HEK293 (cell line): ENCODE results near the gene BBIP1.
A peak's percentile ranks its signal among the peaks of the same experiment; 100 is the strongest.

Source experiments
- BCL11B ChIP-seq: fragments of 450-650 bp; formaldehyde crosslinking; IDR thresholded peaks from 2 replicates; pipeline ENCODE4 v1.5.1; 2016; ENCODE audit warnings: low read depth, missing biosample characterization, missing genetic modification characterization
- GLIS2 ChIP-seq: fragments of 450-650 bp; formaldehyde crosslinking; IDR thresholded peaks from 2 replicates; pipeline ENCODE4 v1.5.1; 2016; ENCODE audit warnings: missing biosample characterization, missing genetic modification characterization
- HOXC10 ChIP-seq: sonication (generic); formaldehyde crosslinking; IDR thresholded peaks from 2 replicates; pipeline ENCODE4 v1.8.1; 2023; ENCODE audit warnings: mild to moderate bottlenecking, missing genetic modification reagents
- KLF10 ChIP-seq: fragments of 450-650 bp; IDR thresholded peaks from 2 replicates; pipeline ENCODE4 v1.5.1; 2018; ENCODE audit warnings: missing biosample characterization, mild to moderate bottlenecking, missing genetic modification characterization
- KLF16 ChIP-seq: fragments of 450-650 bp; formaldehyde crosslinking; IDR thresholded peaks from 2 replicates; pipeline ENCODE4 v1.5.1; 2017; ENCODE audit warnings: missing biosample characterization, missing genetic modification characterization
- KLF8 ChIP-seq: fragments of 450-650 bp; formaldehyde crosslinking; IDR thresholded peaks from 2 replicates; pipeline ENCODE4 v1.5.1; 2016; ENCODE audit warnings: missing biosample characterization, missing genetic modification characterization
- MYNN ChIP-seq: fragments of 450-650 bp; formaldehyde crosslinking; IDR thresholded peaks from 2 replicates; pipeline ENCODE4 v1.5.1; 2016; ENCODE audit warnings: missing biosample characterization, missing genetic modification characterization, borderline replicate concordance
- OSR2 ChIP-seq: fragments of 450-650 bp; formaldehyde crosslinking; IDR thresholded peaks from 2 replicates; pipeline ENCODE4 v1.5.1; 2016; ENCODE audit warnings: missing biosample characterization, missing genetic modification characterization
- SALL2 ChIP-seq: fragments of 450-650 bp; formaldehyde crosslinking; IDR thresholded peaks from 2 replicates; pipeline ENCODE4 v1.5.0; 2017; ENCODE audit warnings: missing biosample characterization, mild to moderate bottlenecking, missing genetic modification characterization, borderline replicate concordance
- SETDB1 ChIP-seq: IDR thresholded peaks from one replicate; pipeline ENCODE4 v1.6.1; 2017; ENCODE audit warnings: mild to moderate bottlenecking, low read length, moderate library complexity, mixed read lengths; ENCODE audit not compliant: insufficient read length
- TCF7L2 ChIP-seq: IDR thresholded peaks from 2 replicates; pipeline ENCODE4 v1.6.1; 2011; ENCODE audit warnings: low read depth, mild to moderate bottlenecking, inconsistent platforms, low read length, moderate library complexity, borderline replicate concordance
- ZBTB49 ChIP-seq: fragments of 450-650 bp; formaldehyde crosslinking; IDR thresholded peaks from 2 replicates; pipeline ENCODE4 v1.5.1; 2016; ENCODE audit warnings: missing biosample characterization, missing genetic modification characterization, low read depth
- ZNF10 ChIP-seq: fragments of 450-650 bp; formaldehyde crosslinking; IDR thresholded peaks from 2 replicates; pipeline ENCODE4 v1.5.1; 2017; ENCODE audit warnings: missing biosample characterization, missing genetic modification characterization
- ZNF132 ChIP-seq: fragments of 450-650 bp; formaldehyde crosslinking; IDR thresholded peaks from 2 replicates; pipeline ENCODE4 v1.5.1; 2017; ENCODE audit warnings: missing biosample characterization, missing genetic modification characterization, borderline replicate concordance
- ZNF148 ChIP-seq: fragments of 450-650 bp; formaldehyde crosslinking; IDR thresholded peaks from 2 replicates; pipeline ENCODE4 v1.5.0; 2017; ENCODE audit warnings: missing biosample characterization, missing genetic modification characterization, borderline replicate concordance
- ZNF155 ChIP-seq: fragments of 450-650 bp; formaldehyde crosslinking; IDR thresholded peaks from 2 replicates; pipeline ENCODE4 v1.5.1; 2016; ENCODE audit warnings: missing biosample characterization, missing genetic modification characterization
- ZNF2 ChIP-seq: fragments of 450-650 bp; formaldehyde crosslinking; IDR thresholded peaks from 2 replicates; pipeline ENCODE4 v1.5.1; 2016; ENCODE audit warnings: missing biosample characterization, missing genetic modification characterization
- ZNF214 ChIP-seq: fragments of 450-650 bp; formaldehyde crosslinking; IDR thresholded peaks from 2 replicates; pipeline ENCODE4 v1.5.1; 2017; ENCODE audit warnings: missing biosample characterization, mild to moderate bottlenecking, missing genetic modification characterization, borderline replicate concordance
- ZNF23 ChIP-seq: fragments of 450-650 bp; formaldehyde crosslinking; IDR thresholded peaks from 2 replicates; pipeline ENCODE4 v1.5.1; 2016; ENCODE audit warnings: missing biosample characterization, missing genetic modification characterization, borderline replicate concordance
- ZNF394 ChIP-seq: fragments of 450-650 bp; formaldehyde crosslinking; IDR thresholded peaks from 2 replicates; pipeline ENCODE4 v1.5.1; 2016; ENCODE audit warnings: missing biosample characterization, missing genetic modification characterization, mild to moderate bottlenecking, moderate library complexity, borderline replicate concordance
- ZNF416 ChIP-seq: fragments of 450-650 bp; formaldehyde crosslinking; IDR thresholded peaks from 2 replicates; pipeline ENCODE4 v1.5.1; 2016; ENCODE audit warnings: missing biosample characterization, missing genetic modification characterization
- ZNF426 ChIP-seq: fragments of 450-650 bp; formaldehyde crosslinking; IDR thresholded peaks from 2 replicates; pipeline ENCODE4 v1.5.1; 2017; ENCODE audit warnings: missing biosample characterization, missing genetic modification characterization, mild to moderate bottlenecking, inconsistent platforms, moderate library complexity
- ZNF518A ChIP-seq: fragments of 450-650 bp; formaldehyde crosslinking; conservative IDR thresholded peaks from 2 replicates; pipeline ENCODE4 v1.5.1; 2016; ENCODE audit warnings: low read depth, missing biosample characterization, missing genetic modification characterization
- ZNF558 ChIP-seq: fragments of 450-650 bp; formaldehyde crosslinking; IDR thresholded peaks from 2 replicates; pipeline ENCODE4 v1.5.1; 2016; ENCODE audit warnings: missing biosample characterization, missing genetic modification characterization
- ZNF580 ChIP-seq: fragments of 450-650 bp; formaldehyde crosslinking; IDR thresholded peaks from 2 replicates; pipeline ENCODE4 v1.5.1; 2016; ENCODE audit warnings: missing biosample characterization, missing genetic modification characterization
- ZNF658 ChIP-seq: fragments of 450-650 bp; formaldehyde crosslinking; IDR thresholded peaks from 2 replicates; pipeline ENCODE4; 2016; ENCODE audit warnings: missing biosample characterization, missing genetic modification characterization
- ZNF670 ChIP-seq: fragments of 450-650 bp; formaldehyde crosslinking; IDR thresholded peaks from 2 replicates; pipeline ENCODE4 v1.5.1; 2016; ENCODE audit warnings: missing biosample characterization, missing genetic modification characterization, low read depth
- ZNF677 ChIP-seq: fragments of 450-650 bp; IDR thresholded peaks from 2 replicates; pipeline ENCODE4 v1.5.0; 2018; ENCODE audit warnings: missing biosample characterization, mild to moderate bottlenecking, missing genetic modification characterization, moderate library complexity
- ZSCAN4 ChIP-seq: fragments of 450-650 bp; formaldehyde crosslinking; IDR thresholded peaks from 2 replicates; pipeline ENCODE4 v1.5.1; 2017; ENCODE audit warnings: missing biosample characterization, missing genetic modification characterization

Gene BBIP1

GRCh38 chr10:110916554-110917346 is 2.2 kb downstream of the BBIP1 start (continued):
- no peak for TF ChIP-seq ZNF677 (tag by site-specific recombination)
- 0 out of 2 replicates have a peak, but pooled peaks have one; percentile 74 for TF ChIP-seq KLF16 (tag by site-specific recombination)
- no peak for TF ChIP-seq ZNF155
- TF ChIP-seq ZNF416 (tag by site-specific recombination), result no peak
- TF ChIP-seq ZNF148 (tag by site-specific recombination), result no peak
- TF ChIP-seq ZBTB49 (tag by site-specific recombination), result no peak
- TF ChIP-seq OSR2, result peak; percentile 99
- TF ChIP-seq ZNF658 (tag by site-specific recombination), result no peak
- TF ChIP-seq ZNF23 (tag by site-specific recombination), result no peak
- peak; percentile 92 for TF ChIP-seq ZNF2 (tag by site-specific recombination)
- TF ChIP-seq ZNF426 (tag by site-specific recombination), result no peak
- TF ChIP-seq ZNF670, result no peak
- TF ChIP-seq HOXC10 (CRISPR knock-in tag), result no peak
- no peak for TF ChIP-seq SALL2 (tag by site-specific recombination)
- no peak for TF ChIP-seq SETDB1
- no peak for TF ChIP-seq MYNN (tag by site-specific recombination)
- TF ChIP-seq ZNF558 (tag by site-specific recombination), result peak; percentile 94
- TF ChIP-seq ZNF580 (tag by site-specific recombination), result peak; percentile 97
- no peak for TF ChIP-seq ZNF214 (tag by site-specific recombination)
- no peak for TF ChIP-seq ZNF132 (tag by site-specific recombination)
- peak; percentile 53 for TF ChIP-seq ZNF518A
- TF ChIP-seq GLIS2, result no peak
- TF ChIP-seq TCF7L2, result peak; percentile 79
- TF ChIP-seq KLF8 (tag by site-specific recombination), result peak; percentile 84
- peak; percentile 96 for TF ChIP-seq KLF10 (tag by site-specific recombination)
- peak; percentile 70 for TF ChIP-seq ZSCAN4 (tag by site-specific recombination)
- TF ChIP-seq ZNF394, result peak; percentile 68; the same call in 1 of the 2 replicates
- TF ChIP-seq BCL11B (tag by site-specific recombination), result no peak; the same call in 1 of the 2 replicates
- TF ChIP-seq ZNF10 (tag by site-specific recombination), result peak; percentile 48; the same call in 1 of the 2 replicates
